OCI-LY1 (cell line): ENCODE data around the gene DRD3.

Experiments used
- H2AFZ ChIP-seq: fragments of 200-600 bp; sonication (generic), shearing (Covaris generic); 2 replicates; pipeline ENCODE4 v1.6.0; 2014; ENCODE audit warnings: antibody characterized with exemption, mild to moderate bottlenecking, low read length
- H3F3A ChIP-seq: fragments of 200-600 bp; sonication (generic), shearing (Covaris generic); 2 replicates; pipeline ENCODE4 v1.6.0; 2014; ENCODE audit warnings: mild to moderate bottlenecking, antibody characterized with exemption, low read length, moderate library complexity; ENCODE audit not compliant: insufficient read depth
- H3K27ac ChIP-seq: fragments of 200-600 bp; sonication (generic); 2 replicates; pipeline ENCODE4 v1.5.1; 2014; ENCODE audit warnings: low read length, mixed run types, mild to moderate bottlenecking, low read depth; ENCODE audit not compliant: poor library complexity, severe bottlenecking
- H3K27me3 ChIP-seq: fragments of 200-600 bp; sonication (generic); 2 replicates; pipeline ENCODE4 v1.6.0; 2014; ENCODE audit warnings: antibody characterized with exemption, mild to moderate bottlenecking, low read length, moderate library complexity; ENCODE audit not compliant: insufficient read depth
- H3K36me3 ChIP-seq: fragments of 200-600 bp; sonication (generic); 2 replicates; pipeline ENCODE4 v1.6.1; 2014; ENCODE audit warnings: mild to moderate bottlenecking, antibody characterized with exemption, low read length, moderate library complexity, mixed read lengths; ENCODE audit not compliant: insufficient read depth
- H3K4me1 ChIP-seq: fragments of 200-600 bp; sonication (generic); 2 replicates; pipeline ENCODE4 v1.5.1; 2014; ENCODE audit warnings: mild to moderate bottlenecking, low read length, moderate library complexity; ENCODE audit not compliant: insufficient read depth, severe bottlenecking
- H3K4me2 ChIP-seq: fragments of 200-600 bp; sonication (generic), shearing (Covaris generic); 2 replicates; pipeline ENCODE4 v1.6.1; 2014; ENCODE audit warnings: low read length
- H3K4me3 ChIP-seq: fragments of 200-600 bp; sonication (generic); 2 replicates; pipeline ENCODE4 v1.5.1; 2014; ENCODE audit warnings: low read length, low read depth, mild to moderate bottlenecking, mixed read lengths; ENCODE audit not compliant: poor library complexity, severe bottlenecking
- H3K79me2 ChIP-seq: fragments of 200-600 bp; shearing (Covaris generic); 2 replicates; pipeline ENCODE4 v1.6.1; 2016; ENCODE audit warnings: mixed run types, low read length, mixed read lengths; ENCODE audit not compliant: insufficient read depth
- H3K9ac ChIP-seq: fragments of 200-600 bp; sonication (generic), shearing (Covaris generic); 2 replicates; pipeline ENCODE4 v1.6.1; 2014; ENCODE audit warnings: mild to moderate bottlenecking, low read length, mixed read lengths
- H3K9me2 ChIP-seq: fragments of 200-600 bp; sonication (generic), shearing (Covaris generic); 2 replicates; pipeline ENCODE4 v1.6.1; 2014; ENCODE audit warnings: low read depth, mild to moderate bottlenecking, low read length, mixed read lengths
- H3K9me3 ChIP-seq: fragments of 200-600 bp; shearing (Covaris generic); 2 replicates; pipeline ENCODE4 v1.6.1; 2014; ENCODE audit warnings: low read length, mixed read lengths
- H4K20me1 ChIP-seq: fragments of 200-600 bp; sonication (generic), shearing (Covaris generic); 2 replicates; pipeline ENCODE4 v1.6.0; 2016; ENCODE audit warnings: mild to moderate bottlenecking, low read length; ENCODE audit not compliant: insufficient read depth
- EZH2 ChIP-seq: fragments of 200-600 bp; sonication (generic), shearing (Covaris generic); IDR thresholded peaks from 2 replicates; pipeline ENCODE4 v1.8.0; 2017; ENCODE audit warnings: borderline replicate concordance, mixed run types, mild to moderate bottlenecking, antibody characterized with exemption, low read length, moderate library complexity, mixed read lengths
- TF ChIP-seq, protein P1 (sequence below): fragments of 200-600 bp; sonication (generic), shearing (Covaris generic); IDR thresholded peaks from 2 replicates; pipeline ENCODE4 v1.5.1; 2017; ENCODE audit warnings: mild to moderate bottlenecking, antibody characterized with exemption, low read length, moderate library complexity, mixed read lengths

The DRD3 gene

DNA sequence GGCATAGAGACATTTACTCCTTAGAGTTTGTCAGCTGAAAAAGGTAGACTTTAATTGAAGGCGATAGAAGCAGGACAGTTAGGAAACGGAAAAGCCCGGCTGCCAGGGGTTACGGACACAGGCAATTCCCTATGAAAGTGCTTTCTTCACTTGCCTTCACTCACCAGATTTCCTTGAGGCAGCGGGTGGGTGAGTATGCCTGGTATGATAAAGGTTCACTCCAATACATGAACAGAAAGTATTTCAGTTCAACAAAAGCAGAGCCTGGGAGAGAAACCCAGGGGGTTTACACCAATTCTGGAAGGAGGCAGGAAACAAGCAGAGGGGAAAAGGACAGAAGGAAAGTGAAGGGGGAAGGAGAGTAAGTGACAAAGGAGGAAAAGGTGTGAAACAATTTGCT lies 68.4 kb downstream of the DRD3 start:
- Histone ChIP-seq H3K4me1 (no peaks in the 10 kb centered on the region), H3K27me3 (0 out of 2 replicates have a peak, but pooled peaks cover 4% of the 10 kb centered on the region), H3K9ac (no peak overlapping the region), H4K20me1 (no peaks in the 10 kb centered on the region), H3K27ac (no peak overlapping the region), H3F3A (no peaks in the 10 kb centered on the region), H3K9me2 (no peaks in the 10 kb centered on the region), H3K79me2 (no peaks in the 10 kb centered on the region), H3K4me3 (no peak overlapping the region), H3K9me3 (no peaks in the 10 kb centered on the region), H2AFZ (no peak overlapping the region), H3K4me2 (no peak overlapping the region), H3K36me3 (no peaks in the 10 kb centered on the region)
- no peak for TF ChIP-seq EZH2
- TF ChIP-seq, protein P1, sequence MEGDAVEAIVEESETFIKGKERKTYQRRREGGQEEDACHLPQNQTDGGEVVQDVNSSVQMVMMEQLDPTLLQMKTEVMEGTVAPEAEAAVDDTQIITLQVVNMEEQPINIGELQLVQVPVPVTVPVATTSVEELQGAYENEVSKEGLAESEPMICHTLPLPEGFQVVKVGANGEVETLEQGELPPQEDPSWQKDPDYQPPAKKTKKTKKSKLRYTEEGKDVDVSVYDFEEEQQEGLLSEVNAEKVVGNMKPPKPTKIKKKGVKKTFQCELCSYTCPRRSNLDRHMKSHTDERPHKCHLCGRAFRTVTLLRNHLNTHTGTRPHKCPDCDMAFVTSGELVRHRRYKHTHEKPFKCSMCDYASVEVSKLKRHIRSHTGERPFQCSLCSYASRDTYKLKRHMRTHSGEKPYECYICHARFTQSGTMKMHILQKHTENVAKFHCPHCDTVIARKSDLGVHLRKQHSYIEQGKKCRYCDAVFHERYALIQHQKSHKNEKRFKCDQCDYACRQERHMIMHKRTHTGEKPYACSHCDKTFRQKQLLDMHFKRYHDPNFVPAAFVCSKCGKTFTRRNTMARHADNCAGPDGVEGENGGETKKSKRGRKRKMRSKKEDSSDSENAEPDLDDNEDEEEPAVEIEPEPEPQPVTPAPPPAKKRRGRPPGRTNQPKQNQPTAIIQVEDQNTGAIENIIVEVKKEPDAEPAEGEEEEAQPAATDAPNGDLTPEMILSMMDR = no peak

DNA sequence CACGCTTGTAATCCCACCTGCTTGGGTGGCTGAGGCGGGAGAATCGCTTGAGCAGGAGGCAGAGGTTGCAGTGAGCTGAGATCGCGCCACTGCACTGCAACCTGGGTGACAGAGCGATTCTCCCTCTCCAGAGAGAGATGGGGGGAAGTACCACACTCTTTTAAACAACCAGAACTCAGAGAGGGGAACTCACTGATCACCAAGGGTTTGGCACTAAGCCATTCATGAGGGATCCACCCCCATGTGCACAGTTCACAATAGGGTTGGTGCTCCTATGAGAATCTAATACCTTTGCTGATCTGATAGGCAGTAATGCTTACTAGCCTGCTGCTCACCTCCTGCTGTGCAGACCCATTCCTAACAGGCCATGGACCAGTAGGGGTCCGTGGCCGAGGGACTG lies 70.7 kb downstream of the DRD3 start:
- Histone ChIP-seq H3K27me3 (0 out of 2 replicates have a peak, but pooled peaks cover 4% of the 10 kb centered on the region), H3K4me3 (no peak overlapping the region), H3K9ac (no peak overlapping the region), H3K4me1 (no peaks in the 10 kb centered on the region), H3K4me2 (no peak overlapping the region), H3K36me3 (no peaks in the 10 kb centered on the region), H3K79me2 (no peaks in the 10 kb centered on the region), H3K27ac (no peak overlapping the region), H3F3A (no peaks in the 10 kb centered on the region), H2AFZ (no peak overlapping the region), H3K9me2 (no peaks in the 10 kb centered on the region), H4K20me1 (no peaks in the 10 kb centered on the region), H3K9me3 (no peaks in the 10 kb centered on the region)
- TF ChIP-seq, protein P1 = no peak
- no peak for TF ChIP-seq EZH2

GRCh38 chr3:114104414-114104813 lies 74.4 kb downstream of the DRD3 start:
- H3K36me3 ChIP-seq = no peaks in the 10 kb centered on the region
- no peak overlapping the region for H3K9ac ChIP-seq
- no peaks in the 10 kb centered on the region for H4K20me1 ChIP-seq
- TF ChIP-seq, protein P1 = no peak
- no peak for TF ChIP-seq EZH2
- no peaks in the 10 kb centered on the region for H3F3A ChIP-seq
- H3K9me2 ChIP-seq = no peaks in the 10 kb centered on the region
- H3K4me2 ChIP-seq = no peak overlapping the region
- no peaks in the 10 kb centered on the region for H3K27me3 ChIP-seq
- H3K27ac ChIP-seq = no peak overlapping the region
- H3K79me2 ChIP-seq = no peaks in the 10 kb centered on the region
- H3K9me3 ChIP-seq = no peaks in the 10 kb centered on the region
- no peak overlapping the region for H2AFZ ChIP-seq
- H3K4me3 ChIP-seq = no peak overlapping the region
- H3K4me1 ChIP-seq = no peaks in the 10 kb centered on the region
